Measurements from ENCODE around the gene SSH2.

DNA sequence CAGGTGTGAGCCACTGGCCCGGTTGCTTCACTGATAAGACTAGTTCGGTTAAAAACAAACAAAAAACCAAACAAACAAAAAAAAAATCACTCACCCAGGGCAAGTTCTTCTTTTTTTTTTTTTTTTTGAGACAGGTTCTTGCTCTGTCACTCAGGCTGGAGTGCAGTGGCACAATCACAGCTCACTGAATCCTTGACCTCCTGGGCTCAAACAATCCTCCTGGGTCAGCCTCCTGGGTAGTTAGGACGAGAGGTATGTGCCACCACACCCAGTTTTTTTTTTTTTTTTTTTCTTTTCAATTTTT is 187.9 kb downstream of the SSH2 start:
- TF ChIP-seq EZH2phosphoT487 (conservative IDR thresholded peaks at IDR 0.05; ENCODE audit: low read length), result no peak
- no peak for TF ChIP-seq CTCF (IDR thresholded peaks at IDR 0.05; ENCODE audit: insufficient read depth, low read length, poor library complexity, severe bottlenecking)

All from SU-DHL-6 (cell line).